SK-N-SH (cell line): ENCODE results near the gene LDAH. TPM values are rescaled to one million over a fixed set of nuclear protein-coding genes. Genes with fewer than 3 reads are reported as not detected.
A peak's percentile ranks its signal among the peaks of the same experiment; 100 is the strongest.

Experiments used
- CTCF ChIA-PET: fragments of 300-600, 350-600 bp; formaldehyde crosslinking; extraction: SDS; loops from one replicate; lab custom pipeline; 2021; lab: Yijun Ruan, JAX
- POLR2A ChIA-PET: fragments of 350-600 bp; sonication (Branson Sonifier 250); formaldehyde crosslinking; extraction: SDS; loops from one replicate; lab custom pipeline; 2020; ENCODE audit warnings: antibody characterized with exemption, inconsistent platforms; lab: Yijun Ruan, JAX
- DNase-seq: peaks from one replicate; pipeline ENCODE4 v3.0.0; 2012
- H2AFZ ChIP-seq: fragments of 200-600 bp; sonication (generic); 2 replicates; pipeline ENCODE4 v1.8.1; 2016; ENCODE audit warnings: antibody characterized with exemption, mild to moderate bottlenecking, low read depth
- H3F3A ChIP-seq: fragments of 200-600 bp; sonication (generic); replicated peaks from 2 replicates; pipeline ENCODE3; 2016; ENCODE audit warnings: antibody characterized with exemption, mild to moderate bottlenecking; ENCODE audit not compliant: insufficient read depth
- H3K27ac ChIP-seq, 2 experiments: fragments of 200-500 bp in 1 of 2; fragments of 200-600 bp in 1 of 2; sonication (Bioruptor generic) in 1 of 2; sonication (generic), shearing (Covaris generic) in 1 of 2; 2 replicates each; pipeline versions ENCODE4 v1.5.1 to v1.6.1; 2014 to 2016; ENCODE audit warnings: low read depth in 2 of 2, inconsistent platforms in 1 of 2, low read length in 1 of 2, mild to moderate bottlenecking in 1 of 2, mixed read lengths in 1 of 2
- H3K27me3 ChIP-seq: fragments of 200-600 bp; sonication (generic), shearing (Covaris generic); 2 replicates; pipeline ENCODE4 v1.6.1; 2016; ENCODE audit warnings: mixed run types; ENCODE audit not compliant: insufficient read depth
- H3K36me3 ChIP-seq, 2 experiments: fragments of 200-500 bp in 1 of 2; fragments of 200-600 bp in 1 of 2; sonication (Bioruptor generic) in 1 of 2; sonication (generic) in 1 of 2; replicated peaks in 1 of 2; 2 replicates each; pipeline versions ENCODE3 to v1.5.1; 2014 to 2016; ENCODE audit warnings: low read length in 1 of 2, mild to moderate bottlenecking in 1 of 2; ENCODE audit not compliant: insufficient read depth in 2 of 2, control insufficient read depth in 1 of 2
- H3K4me1 ChIP-seq, 2 experiments: fragments of 200-500 bp in 1 of 2; fragments of 200-600 bp in 1 of 2; sonication (Bioruptor generic) in 1 of 2; sonication (generic), shearing (Covaris generic) in 1 of 2; 2 replicates each; pipeline versions ENCODE4 v1.5.1 to v1.6.1; 2014 to 2016; ENCODE audit warnings: low read depth in 1 of 2, low read length in 1 of 2, mixed run types in 1 of 2; ENCODE audit not compliant: insufficient read depth in 2 of 2, control insufficient read depth in 1 of 2
- H3K4me2 ChIP-seq: fragments of 200-600 bp; sonication (generic), shearing (Covaris generic); 2 replicates; pipeline ENCODE4 v1.6.1; 2017; ENCODE audit warnings: mixed run types
- H3K4me3 ChIP-seq, 2 experiments: fragments of 200-500 bp in 1 of 2; fragments of 200-600 bp in 1 of 2; sonication (Bioruptor generic) in 1 of 2; sonication (generic), shearing (Covaris generic) in 1 of 2; 2 replicates each; pipeline versions ENCODE4 v1.5.1 to v1.8.1; 2014 to 2016; ENCODE audit warnings: low read depth in 2 of 2, inconsistent platforms in 1 of 2, low read length in 1 of 2, mild to moderate bottlenecking in 1 of 2, mixed read lengths in 1 of 2, moderate library complexity in 1 of 2
- H3K79me2 ChIP-seq: fragments of 200-600 bp; sonication (generic); 2 replicates; pipeline ENCODE4 v1.8.1; 2017; ENCODE audit warnings: mild to moderate bottlenecking; ENCODE audit not compliant: insufficient read depth
- H3K9ac ChIP-seq: fragments of 200-600 bp; sonication (generic); 2 replicates; pipeline ENCODE4 v1.6.1; 2017; ENCODE audit warnings: mixed run types
- H3K9me2 ChIP-seq: fragments of 200-600 bp; sonication (generic); 2 replicates; pipeline ENCODE4 v1.6.1; 2017; ENCODE audit warnings: mixed run types
- H3K9me3 ChIP-seq: fragments of 200-600 bp; sonication (generic); 2 replicates; pipeline ENCODE4 v1.6.1; 2017; ENCODE audit warnings: mixed run types, mild to moderate bottlenecking, moderate library complexity
- H4K20me1 ChIP-seq: fragments of 200-600 bp; sonication (generic); 2 replicates; pipeline ENCODE4 v1.6.1; 2017; ENCODE audit warnings: mild to moderate bottlenecking, mixed run types; ENCODE audit not compliant: insufficient read depth
- FOXJ3 ChIP-seq: sonication (generic); formaldehyde crosslinking; IDR thresholded peaks from 2 replicates; pipeline ENCODE4 v1.5.1; 2020; ENCODE audit warnings: mild to moderate bottlenecking, missing genetic modification reagents
- FOXM1 ChIP-seq: IDR thresholded peaks from 2 replicates; pipeline ENCODE4 v1.4.0; 2012; ENCODE audit warnings: low read depth, mild to moderate bottlenecking
- MEF2A ChIP-seq: IDR thresholded peaks from 2 replicates; pipeline ENCODE4 v1.4.0; 2012; ENCODE audit warnings: low read depth, borderline replicate concordance
- RAD21 ChIP-seq: IDR thresholded peaks from 2 replicates; pipeline ENCODE4 v1.6.1; 2012; ENCODE audit warnings: mild to moderate bottlenecking, low read length
- RXRA ChIP-seq: IDR thresholded peaks from 2 replicates; pipeline ENCODE4 v1.4.0; 2012; ENCODE audit warnings: low read depth, mild to moderate bottlenecking, borderline replicate concordance
- SMC3 ChIP-seq: IDR thresholded peaks from 2 replicates; pipeline ENCODE4 v1.6.1; 2012; ENCODE audit warnings: low read depth, low read length, improper control_type of control experiment
- WGBS: methylation state at CpG from one replicate; pipeline ENCODE4 v1.1.6; 2017; ENCODE audit warnings: low lambda C conversion rate; 5-methylcytosine and 5-hydroxymethylcytosine counted together
- polyA plus RNA-seq, 3 experiments: library from polyadenylated mRNA; depleted of rRNA; stranded (reverse); fragments of >200 nt; gene quantifications; 2 replicates each; pipeline ENCODE4 v1.2.3, GENCODE V29; 2012
- TF ChIP-seq, protein P1 (sequence below): fragments of 200-600 bp; sonication (generic); IDR thresholded peaks from 2 replicates; pipeline ENCODE4 v1.6.1; 2017; ENCODE audit warnings: antibody characterized with exemption, mild to moderate bottlenecking, moderate library complexity

Gene LDAH
- polyA plus RNA-seq, 1 of the 3 experiments (the other 2 are of a cell fraction): 12.7 TPM

DNA sequence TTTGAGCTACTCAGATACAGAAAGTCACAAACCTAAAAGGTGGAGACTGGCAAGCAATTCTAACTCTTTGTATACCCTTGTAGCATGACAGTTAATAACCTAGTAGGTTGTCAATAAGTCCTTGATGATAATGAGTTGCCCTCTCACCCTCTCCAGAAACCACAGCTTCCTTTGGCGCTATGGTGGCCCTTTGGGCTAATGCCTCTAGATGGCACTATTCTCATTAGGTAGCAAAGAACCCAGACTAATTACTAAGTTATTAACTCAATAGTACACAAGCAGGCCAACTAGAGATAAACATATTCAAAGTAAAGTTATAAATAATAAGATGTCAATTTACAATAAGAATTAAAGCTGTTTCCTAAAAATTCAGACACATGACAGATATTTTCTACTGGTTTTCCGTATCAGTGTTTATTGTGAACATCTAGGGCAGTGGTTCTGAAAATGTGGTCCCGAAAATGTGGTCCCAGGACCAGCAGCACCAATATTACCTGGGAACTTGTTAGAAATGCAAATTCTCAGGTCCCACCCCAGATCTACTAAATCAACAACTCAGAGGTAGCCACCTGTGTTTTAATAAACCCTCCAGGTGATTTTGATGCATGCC is 41.1 kb downstream of the LDAH start:
- no peaks in the 10 kb centered on the region for H4K20me1 ChIP-seq
- H3K9me3 ChIP-seq: no peaks in the 10 kb centered on the region
- no peaks in the 10 kb centered on the region; a peak in 1 of 4 replicates for H3K4me1 ChIP-seq
- no peaks in the 10 kb centered on the region for H3K27me3 ChIP-seq
- H3K27ac ChIP-seq: no peak overlapping the region
- no peak overlapping the region for H3K4me2 ChIP-seq
- DNase-seq: peak; percentile 50
- no peaks in the 10 kb centered on the region for H3K79me2 ChIP-seq
- no peak overlapping the region for H3K9ac ChIP-seq
- no peaks in the 10 kb centered on the region for H3F3A ChIP-seq
- ChIA-PET POLR2A (interaction anchor here (1.0 kb wide), 1 partner anchor 41 kb away, joined by 4 read pairs; the partner anchor contains the start of gene LDAH), CTCF (interaction anchor here (0.5 to 4.8 kb wide), 67 partner anchors 10 to 478 kb away, joined by 3 to 127 read pairs (median 5); partner anchors contain the start of genes APOB, GDF7, LDAH and TDRD15)
- TF ChIP-seq FOXJ3 (CRISPR knock-in tag) (no peak), SMC3 (peak; percentile 55), RAD21 (peak; percentile 83)
- TF ChIP-seq, protein P1, sequence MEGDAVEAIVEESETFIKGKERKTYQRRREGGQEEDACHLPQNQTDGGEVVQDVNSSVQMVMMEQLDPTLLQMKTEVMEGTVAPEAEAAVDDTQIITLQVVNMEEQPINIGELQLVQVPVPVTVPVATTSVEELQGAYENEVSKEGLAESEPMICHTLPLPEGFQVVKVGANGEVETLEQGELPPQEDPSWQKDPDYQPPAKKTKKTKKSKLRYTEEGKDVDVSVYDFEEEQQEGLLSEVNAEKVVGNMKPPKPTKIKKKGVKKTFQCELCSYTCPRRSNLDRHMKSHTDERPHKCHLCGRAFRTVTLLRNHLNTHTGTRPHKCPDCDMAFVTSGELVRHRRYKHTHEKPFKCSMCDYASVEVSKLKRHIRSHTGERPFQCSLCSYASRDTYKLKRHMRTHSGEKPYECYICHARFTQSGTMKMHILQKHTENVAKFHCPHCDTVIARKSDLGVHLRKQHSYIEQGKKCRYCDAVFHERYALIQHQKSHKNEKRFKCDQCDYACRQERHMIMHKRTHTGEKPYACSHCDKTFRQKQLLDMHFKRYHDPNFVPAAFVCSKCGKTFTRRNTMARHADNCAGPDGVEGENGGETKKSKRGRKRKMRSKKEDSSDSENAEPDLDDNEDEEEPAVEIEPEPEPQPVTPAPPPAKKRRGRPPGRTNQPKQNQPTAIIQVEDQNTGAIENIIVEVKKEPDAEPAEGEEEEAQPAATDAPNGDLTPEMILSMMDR: peak; percentile 91
- TF ChIP-seq, all 33 proteins: peak for 3
- Histone ChIP-seq H3K36me3 (peaks cover 11 to 32% of the 10 kb centered on the region in 2 experiments), H2AFZ (no peak overlapping the region), H3K4me3 (no peak overlapping the region; a peak in 1 of 4 replicates), H3K9me2 (no peaks in the 10 kb centered on the region)
- 91% methylated on average over 3 of the region's 3 CpGs for WGBS

DNA sequence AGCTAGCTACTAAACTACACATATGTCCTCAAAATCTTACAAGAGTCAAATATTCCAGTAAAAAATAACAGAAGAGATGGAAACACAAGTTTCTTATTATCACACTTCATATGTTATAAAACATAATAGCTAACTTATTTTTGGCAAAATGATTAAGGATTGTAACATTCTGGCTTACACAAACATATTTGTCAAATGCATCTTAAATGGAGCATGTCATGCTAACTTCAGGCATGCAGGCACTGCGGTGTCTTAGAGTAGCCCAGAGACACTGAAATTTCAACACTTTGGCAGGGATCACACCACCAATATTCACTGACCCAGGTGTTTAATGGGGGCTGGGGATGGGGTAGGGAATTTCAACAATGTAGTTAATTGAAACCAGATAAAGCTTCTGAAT is 51.6 kb downstream of the LDAH start:
- ChIA-PET POLR2A (no interaction called here), CTCF (interaction anchor here (1.0 to 3.3 kb wide), 5 partner anchors 11 to 192 kb away, joined by 3 to 33 read pairs (median 5); no protein-coding TSS in a partner anchor)
- Histone ChIP-seq H3K4me2 (no peak overlapping the region), H3K4me1 (no peaks in the 10 kb centered on the region), H3F3A (no peaks in the 10 kb centered on the region), H4K20me1 (no peaks in the 10 kb centered on the region), H3K27me3 (no peaks in the 10 kb centered on the region), H3K4me3 (no peak overlapping the region), H2AFZ (no peak overlapping the region), H3K36me3 (peaks cover 10 to 49% of the 10 kb centered on the region in 2 experiments), H3K9ac (no peak overlapping the region), H3K27ac (no peak overlapping the region), H3K9me3 (no peaks in the 10 kb centered on the region), H3K79me2 (no peaks in the 10 kb centered on the region), H3K9me2 (no peaks in the 10 kb centered on the region)
- no peak for TF ChIP-seq FOXM1
- no peak for TF ChIP-seq MEF2A
- TF ChIP-seq RXRA: no peak
- no peak for DNase-seq
- WGBS: 100% methylated on average over 1 of the region's 1 CpG
